LNCaP clone FGC (cell line): ENCODE results near the gene FOXA2.

Source experiments
- DNase-seq: peaks from one replicate; pipeline ENCODE4 v3.0.0-alpha.2; 2011; ENCODE audit warnings: low read depth
- H3K4me3 ChIP-seq: 2 replicates; pipeline ENCODE4 v1.5.1; 2011; ENCODE audit warnings: mild to moderate bottlenecking, low read depth, low read length, control low read depth
- TF ChIP-seq, protein P1 (sequence below): IDR thresholded peaks from 2 replicates; pipeline ENCODE4 v1.5.1; 2012; ENCODE audit warnings: mild to moderate bottlenecking; ENCODE audit not compliant: control insufficient read depth, insufficient read depth; ENCODE audit errors: extremely low read depth

Gene FOXA2

DNA sequence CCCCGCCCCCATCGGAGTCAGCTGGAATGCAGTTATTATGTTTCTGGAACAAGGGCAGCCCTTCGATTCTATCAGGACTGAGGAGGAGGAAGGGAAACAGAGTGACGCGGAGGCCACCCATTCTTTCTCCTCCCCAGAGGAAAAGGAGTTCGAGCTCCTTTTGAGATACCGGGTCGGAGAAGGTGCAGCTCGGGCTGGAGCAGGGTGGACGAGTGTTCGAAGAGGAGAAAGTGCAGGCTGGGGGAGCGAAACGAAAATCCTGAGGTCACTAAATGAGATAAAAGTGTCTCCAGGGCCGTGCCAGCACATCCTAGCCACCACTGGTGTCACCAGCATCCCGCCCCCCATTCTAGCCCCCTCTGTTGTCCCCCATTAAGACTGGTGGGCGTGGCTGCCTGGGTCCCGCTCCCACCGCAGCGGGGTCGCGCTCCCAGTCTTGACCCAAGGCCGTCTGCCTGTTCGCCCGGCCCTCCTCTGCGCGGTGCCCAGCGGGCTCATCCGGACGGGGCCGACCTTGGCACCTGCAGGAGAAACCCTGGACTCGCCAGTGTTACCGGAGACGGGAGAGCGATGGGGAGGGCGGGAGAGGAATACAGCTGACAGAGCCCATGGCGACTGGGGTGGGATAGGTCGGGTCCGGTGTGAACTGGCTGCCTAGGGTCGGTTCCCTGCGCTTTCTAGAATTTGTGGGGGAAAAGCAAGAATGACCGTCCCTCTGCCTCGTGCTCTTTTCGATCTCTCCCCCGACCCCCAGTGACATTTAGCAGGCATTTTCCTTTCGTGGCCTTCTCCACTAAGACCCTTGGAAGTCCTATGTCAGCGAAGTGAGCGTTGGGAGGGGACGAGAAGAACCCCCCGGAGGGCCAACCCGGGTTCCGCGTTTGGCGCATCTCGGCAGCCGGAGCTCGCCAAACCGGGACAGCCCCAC lies 16.2 kb downstream of the FOXA2 start:
- no peak overlapping the region for H3K4me3 ChIP-seq
- no peak for DNase-seq
- TF ChIP-seq, protein P1, sequence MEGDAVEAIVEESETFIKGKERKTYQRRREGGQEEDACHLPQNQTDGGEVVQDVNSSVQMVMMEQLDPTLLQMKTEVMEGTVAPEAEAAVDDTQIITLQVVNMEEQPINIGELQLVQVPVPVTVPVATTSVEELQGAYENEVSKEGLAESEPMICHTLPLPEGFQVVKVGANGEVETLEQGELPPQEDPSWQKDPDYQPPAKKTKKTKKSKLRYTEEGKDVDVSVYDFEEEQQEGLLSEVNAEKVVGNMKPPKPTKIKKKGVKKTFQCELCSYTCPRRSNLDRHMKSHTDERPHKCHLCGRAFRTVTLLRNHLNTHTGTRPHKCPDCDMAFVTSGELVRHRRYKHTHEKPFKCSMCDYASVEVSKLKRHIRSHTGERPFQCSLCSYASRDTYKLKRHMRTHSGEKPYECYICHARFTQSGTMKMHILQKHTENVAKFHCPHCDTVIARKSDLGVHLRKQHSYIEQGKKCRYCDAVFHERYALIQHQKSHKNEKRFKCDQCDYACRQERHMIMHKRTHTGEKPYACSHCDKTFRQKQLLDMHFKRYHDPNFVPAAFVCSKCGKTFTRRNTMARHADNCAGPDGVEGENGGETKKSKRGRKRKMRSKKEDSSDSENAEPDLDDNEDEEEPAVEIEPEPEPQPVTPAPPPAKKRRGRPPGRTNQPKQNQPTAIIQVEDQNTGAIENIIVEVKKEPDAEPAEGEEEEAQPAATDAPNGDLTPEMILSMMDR, result no peak

DNA sequence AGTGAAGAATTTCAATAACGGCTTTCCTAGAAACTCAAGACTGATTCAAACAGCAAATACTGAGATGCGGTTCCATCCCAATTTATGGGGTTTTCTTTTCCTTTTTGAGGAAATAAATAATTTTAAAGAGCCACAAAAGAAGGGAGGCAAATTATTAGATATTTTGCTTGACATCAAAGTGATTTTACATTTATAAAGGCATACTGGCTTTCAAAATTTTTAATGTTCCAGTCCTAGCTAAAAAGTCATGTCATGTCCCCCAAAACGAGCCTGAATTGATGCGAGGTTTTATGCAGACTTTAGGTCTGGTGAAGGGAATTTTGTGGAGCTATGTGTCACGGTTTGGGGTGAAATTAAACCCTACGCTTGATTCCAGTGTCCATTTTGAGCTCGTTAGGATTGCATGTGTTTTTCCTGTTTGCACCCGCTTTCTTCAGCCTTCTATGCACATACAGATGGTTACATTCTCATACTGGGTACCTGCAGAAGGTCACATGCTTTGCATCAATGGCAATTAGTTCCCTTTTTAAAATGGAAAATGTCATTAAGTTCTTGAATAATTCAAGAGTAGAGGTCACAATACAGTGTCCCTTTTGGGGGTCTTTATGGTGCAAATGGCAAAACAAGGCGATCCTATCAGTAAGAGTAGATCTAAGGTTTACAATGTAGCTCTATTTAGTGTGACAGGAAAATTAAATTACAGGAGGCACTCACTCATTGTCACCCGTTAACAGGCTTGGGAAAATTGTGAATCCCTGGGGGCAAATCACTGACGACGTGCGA lies 17.3 kb downstream of the FOXA2 start:
- TF ChIP-seq, protein P1, result no peak
- DNase-seq, result no peak
- H3K4me3 ChIP-seq, result no peak overlapping the region

DNA sequence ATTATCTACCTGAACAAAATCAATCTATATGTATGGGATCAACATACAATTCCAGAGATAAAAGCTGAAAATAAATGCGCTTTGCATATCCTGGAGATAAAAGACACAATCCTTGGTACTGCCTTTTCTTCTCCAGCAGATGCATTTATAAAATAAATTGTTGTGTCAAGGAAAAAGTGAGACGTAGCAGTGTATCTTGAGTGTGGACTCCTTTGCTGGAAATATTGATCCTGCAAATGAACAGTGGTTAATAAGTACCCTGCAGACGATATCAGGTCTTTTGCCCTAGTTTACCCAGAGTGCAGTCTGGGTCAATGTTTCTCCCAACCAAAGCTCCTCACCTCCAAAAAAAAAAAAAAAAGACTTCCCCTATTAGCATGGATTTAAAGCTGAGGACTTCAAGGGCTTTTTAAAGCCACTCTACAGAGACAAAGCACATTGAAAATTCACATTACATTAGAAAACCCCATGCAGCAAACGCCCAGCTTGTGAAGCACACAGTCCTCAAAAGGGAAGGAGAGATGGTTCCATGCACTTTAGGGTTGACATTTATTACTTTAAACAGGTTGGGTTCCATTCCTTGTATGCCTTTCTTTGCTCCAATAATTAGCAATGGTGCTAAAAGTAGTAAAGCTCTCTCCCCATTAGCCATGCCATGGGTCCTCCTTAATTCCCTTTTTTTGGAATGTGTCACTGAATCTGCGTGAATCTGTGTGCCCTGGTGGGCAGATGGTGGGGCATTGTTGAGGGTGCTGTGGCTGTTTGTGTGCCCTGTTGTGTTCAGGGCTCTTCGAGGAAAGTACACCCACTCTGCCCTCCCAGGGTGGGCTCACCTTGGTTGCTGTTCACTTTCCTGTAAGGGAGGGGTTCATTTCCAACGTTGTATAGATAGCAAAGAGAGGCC lies 21.1 kb downstream of the FOXA2 start:
- DNase-seq, result no peak
- H3K4me3 ChIP-seq, result no peak overlapping the region
- TF ChIP-seq, protein P1, result no peak

DNA sequence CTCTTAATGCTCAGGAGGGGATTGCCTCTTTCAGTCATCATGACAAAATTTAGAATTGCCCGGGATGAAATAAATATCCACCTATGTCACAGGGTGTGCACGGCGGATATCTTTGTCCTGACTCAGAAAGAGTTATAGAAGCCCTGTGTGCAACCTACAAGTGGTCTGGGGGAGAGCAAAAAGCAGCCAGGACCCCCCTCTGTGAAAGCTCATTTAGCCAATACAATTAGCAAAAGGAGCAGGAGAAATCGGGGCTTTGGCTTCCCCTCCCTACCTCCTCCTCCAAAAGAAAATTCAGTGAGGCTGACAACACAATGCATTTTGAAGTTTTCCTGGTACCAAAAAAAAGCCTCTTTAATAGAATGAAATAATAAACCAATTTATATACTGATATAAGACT lies 21.8 kb downstream of the FOXA2 start:
- TF ChIP-seq, protein P1, result no peak
- no peak overlapping the region for H3K4me3 ChIP-seq

DNA sequence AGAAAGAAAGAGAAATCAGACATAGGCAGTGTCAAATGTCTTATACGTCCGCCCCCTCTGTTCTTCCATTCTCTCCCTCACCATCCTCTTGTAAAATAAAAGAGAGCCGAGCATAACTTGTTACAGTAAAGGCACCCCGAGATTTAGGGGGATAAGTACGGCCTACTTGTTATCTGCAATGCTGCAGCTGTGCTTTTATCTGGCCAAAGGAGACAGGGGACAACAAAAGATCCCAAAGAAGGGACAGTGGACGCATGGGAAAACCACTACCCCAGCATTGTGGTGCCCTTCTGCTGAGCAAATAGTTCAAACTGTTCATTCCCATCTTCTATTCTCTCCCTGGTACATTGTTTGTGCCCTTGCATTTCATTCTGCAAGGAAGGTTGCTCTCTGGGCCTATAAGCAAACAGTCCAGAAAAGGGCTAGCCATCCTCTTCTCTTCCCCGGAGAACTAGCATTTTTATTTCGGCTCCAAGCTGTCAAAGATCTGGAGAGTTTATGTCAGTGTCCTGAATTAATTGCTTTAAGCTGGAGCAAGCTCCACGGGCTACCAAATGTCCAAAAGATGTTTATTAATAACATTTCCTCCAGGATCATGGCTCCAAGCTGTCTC lies 22.3 kb downstream of the FOXA2 start:
- TF ChIP-seq, protein P1, result no peak
- no peak overlapping the region for H3K4me3 ChIP-seq
- DNase-seq, result no peak

More for the DNA sequence above, 21.8 kb downstream of the FOXA2 start:
- DNase-seq, result no peak

DNA sequence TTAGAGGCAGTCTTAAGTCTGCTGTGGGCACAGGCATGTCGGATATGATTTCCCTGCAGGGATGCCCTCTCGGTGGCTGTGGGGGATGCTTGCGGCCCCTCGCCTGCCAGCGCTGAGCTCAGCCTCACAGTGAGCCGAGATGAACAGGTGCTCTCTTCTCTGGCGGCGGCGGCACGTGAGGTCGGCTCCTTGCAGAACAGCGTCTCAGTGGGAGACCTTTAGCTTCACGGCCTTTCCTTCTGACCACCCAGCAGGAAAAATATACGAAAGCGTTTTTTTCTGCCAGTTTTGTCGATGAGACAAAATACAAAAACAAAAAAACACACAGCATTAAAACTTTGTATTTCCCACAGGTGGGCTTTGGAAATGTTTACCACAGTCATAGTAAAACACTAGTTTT lies 23.6 kb downstream of the FOXA2 start:
- TF ChIP-seq, protein P1, result no peak
- no peak overlapping the region for H3K4me3 ChIP-seq
- DNase-seq, result no peak
